Liver (tissue), 9 donors: ENCODE data around the gene DTL. TPM values are rescaled to one million over a fixed set of nuclear protein-coding genes. Genes with fewer than 3 reads are reported as not detected.

ENCODE experiments used
- DNase-seq: peaks from one replicate; pipeline ENCODE4 v3.0.0-alpha.2; 2017; ENCODE audit warnings: low spot score
- H3K27ac ChIP-seq, 2 donors: one replicate each; pipeline ENCODE4 v1.7.0; 2013; ENCODE audit warnings: inconsistent platforms in 2 of 2, low read length in 2 of 2, control low read depth in 1 of 2, low read depth in 1 of 2, mild to moderate bottlenecking in 1 of 2
- H3K27me3 ChIP-seq, 4 donors: one replicate each; pipeline versions ENCODE4 v1.6.1 to v1.7.0; 2013; ENCODE audit warnings: low read length in 3 of 4, inconsistent platforms in 1 of 4, mild to moderate bottlenecking in 1 of 4, moderate library complexity in 1 of 4; ENCODE audit not compliant: control insufficient read depth in 4 of 4, insufficient read depth in 4 of 4
- H3K36me3 ChIP-seq, 4 donors: one replicate each; pipeline versions ENCODE4 v1.6.1 to v1.7.0; 2013; ENCODE audit warnings: low read length in 3 of 4, mild to moderate bottlenecking in 3 of 4, low read depth in 1 of 4, moderate library complexity in 1 of 4; ENCODE audit not compliant: control insufficient read depth in 4 of 4, insufficient read depth in 3 of 4
- H3K4me1 ChIP-seq, 4 donors: one replicate each; pipeline versions ENCODE4 v1.6.1 to v1.7.0; 2013; ENCODE audit warnings: low read length in 3 of 4, mild to moderate bottlenecking in 3 of 4, moderate library complexity in 1 of 4; ENCODE audit not compliant: control insufficient read depth in 4 of 4, insufficient read depth in 4 of 4
- H3K4me3 ChIP-seq, 3 donors: one replicate each; pipeline versions ENCODE4 v1.6.1 to v1.7.0; 2013; ENCODE audit warnings: low read length in 3 of 3, control low read depth in 1 of 3, low read depth in 1 of 3, mild to moderate bottlenecking in 1 of 3
- H3K9ac ChIP-seq, 2 donors: one replicate each; pipeline ENCODE4 v1.7.0; 2013; ENCODE audit warnings: low read length in 2 of 2, mild to moderate bottlenecking in 2 of 2, moderate library complexity in 2 of 2, control low read depth in 1 of 2, low read depth in 1 of 2
- H3K9me3 ChIP-seq, 4 donors: one replicate each; pipeline versions ENCODE4 v1.6.1 to v1.7.0; 2013; ENCODE audit warnings: low read length in 3 of 4; ENCODE audit not compliant: control insufficient read depth in 4 of 4
- EGR1 ChIP-seq, 2 donors: IDR thresholded peaks; 2 replicates each; pipeline ENCODE4 v1.6.1; 2016 to 2018; ENCODE audit warnings: antibody characterized with exemption in 2 of 2, low read depth in 2 of 2
- FOXA1 ChIP-seq: IDR thresholded peaks from 2 replicates; pipeline ENCODE4 v1.6.1; 2016; ENCODE audit warnings: antibody characterized with exemption
- FOXA2 ChIP-seq: IDR thresholded peaks from 2 replicates; pipeline ENCODE4 v1.6.1; 2016; ENCODE audit warnings: antibody characterized with exemption
- GABPA ChIP-seq, 2 donors: IDR thresholded peaks in 1 of 2; conservative IDR thresholded peaks in 1 of 2; 2 replicates each; pipeline ENCODE4 v1.6.1; 2016; ENCODE audit warnings: antibody characterized with exemption in 2 of 2, mild to moderate bottlenecking in 1 of 2, moderate library complexity in 1 of 2
- HNF4A ChIP-seq, 2 donors: conservative IDR thresholded peaks; 2 replicates each; pipeline ENCODE4 v1.6.1; 2016; ENCODE audit warnings: antibody characterized with exemption in 2 of 2, mild to moderate bottlenecking in 2 of 2
- HNF4G ChIP-seq: IDR thresholded peaks from 2 replicates; pipeline ENCODE4 v1.6.1; 2016; ENCODE audit warnings: antibody characterized with exemption
- JUND ChIP-seq, 2 donors: IDR thresholded peaks; 2 replicates each; pipeline ENCODE4 v1.6.1; 2016; ENCODE audit warnings: antibody characterized with exemption in 2 of 2
- NR2F2 ChIP-seq: IDR thresholded peaks from 2 replicates; pipeline ENCODE4 v1.6.1; 2016; ENCODE audit warnings: antibody characterized with exemption
- RAD21 ChIP-seq, 2 donors: IDR thresholded peaks; 2 replicates each; pipeline ENCODE4 v1.6.1; 2016; ENCODE audit warnings: antibody characterized with exemption in 2 of 2, mild to moderate bottlenecking in 2 of 2
- RXRA ChIP-seq, 2 donors: IDR thresholded peaks; 2 replicates each; pipeline ENCODE4 v1.6.1; 2017 to 2018; ENCODE audit warnings: antibody characterized with exemption in 2 of 2, mild to moderate bottlenecking in 1 of 2
- SP1 ChIP-seq: IDR thresholded peaks from 2 replicates; pipeline ENCODE4 v1.6.1; 2018; ENCODE audit warnings: antibody characterized with exemption, mild to moderate bottlenecking
- TAF1 ChIP-seq: conservative IDR thresholded peaks from 2 replicates; pipeline ENCODE4 v1.6.1; 2016; ENCODE audit warnings: antibody characterized with exemption, mild to moderate bottlenecking
- YY1 ChIP-seq: IDR thresholded peaks from 2 replicates; pipeline ENCODE4 v1.6.1; 2016; ENCODE audit warnings: antibody characterized with exemption, mild to moderate bottlenecking
- WGBS: extraction: QIAGEN DNeasy Blood & Tissue Kit; methylation state at CpG from one replicate; pipeline ENCODE4 v1.1.7; 2013; 5-methylcytosine and 5-hydroxymethylcytosine counted together
- polyA plus RNA-seq, 2 donors: library from polyadenylated mRNA; stranded (reverse) in 1 of 2; unstranded in 1 of 2; fragments of 200-250 nt in 1 of 2; fragments of >200 nt in 1 of 2; fragmentation: Nextera tagmentation in 1 of 2; extraction: Ambion mirVana in 1 of 2; gene quantifications; one replicate each; pipeline versions ENCODE4 v1.2.1 to v1.2.3, GENCODE V29; 2013 to 2015
- total RNA-seq, 2 donors: library from RNA; depleted of rRNA; stranded (reverse); fragments of >200 nt; gene quantifications; one replicate each; pipeline ENCODE4 v1.2.3, GENCODE V29; 2014
- TF ChIP-seq, protein P1 (sequence below): IDR thresholded peaks from 2 replicates; pipeline ENCODE4 v1.6.1; 2016; ENCODE audit warnings: antibody characterized with exemption
- TF ChIP-seq, protein P2 (sequence below): fragments of 150-350 bp; IDR thresholded peaks from 2 replicates; pipeline ENCODE4 v1.5.1; 2017; ENCODE audit warnings: improper control_type of control experiment, low read depth, low read length; ENCODE audit not compliant: missing input control
- TF ChIP-seq, protein P3 (sequence below): IDR thresholded peaks from 2 replicates; pipeline ENCODE4 v1.6.1; 2016; ENCODE audit warnings: antibody characterized with exemption, mild to moderate bottlenecking
- TF ChIP-seq, protein P4 (sequence below): IDR thresholded peaks from 2 replicates; pipeline ENCODE4 v1.6.1; 2016; ENCODE audit warnings: antibody characterized with exemption
- donor health status: healthy.
- donor health status: healthy.
- donor health status: healthy.
- donor health status: healthy.
- donor health status: healthy.

DTL gene
- total and polyA plus RNA-seq, 4 donors, result 0.17 to 17.9 (median 0.73) TPM

DNA sequence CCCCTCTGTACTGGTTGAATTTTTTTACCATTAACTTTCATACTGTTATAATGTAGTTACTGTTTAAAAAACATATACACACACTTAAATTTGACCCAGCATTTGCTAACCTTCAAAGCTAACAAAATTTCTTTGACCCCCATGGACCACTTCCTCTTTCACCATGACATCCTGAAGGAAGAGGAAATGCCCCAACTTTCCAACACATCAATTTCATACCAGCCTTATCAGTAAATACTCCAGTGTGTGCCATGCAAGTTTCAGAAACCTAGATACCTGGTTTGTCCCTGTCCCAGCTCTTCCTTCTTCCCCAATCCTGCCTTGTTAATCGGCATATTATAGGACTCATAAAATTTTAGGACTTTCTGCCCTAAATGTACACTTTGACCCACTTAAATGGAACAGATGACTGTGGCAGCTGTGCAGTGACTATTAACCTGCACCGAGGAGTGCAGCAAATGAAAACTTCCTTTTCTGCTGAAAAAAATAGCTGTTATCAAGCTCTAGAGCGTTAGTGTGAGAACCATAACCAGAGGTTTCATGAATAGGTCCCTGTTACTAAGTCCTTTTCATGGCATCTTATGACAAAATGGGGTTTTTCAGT lies 54.1 kb downstream of the DTL start:
- Histone ChIP-seq H3K27ac (no peak overlapping the region), H3K4me3 (no peak overlapping the region), H3K9me3 (no peaks in the 10 kb centered on the region), H3K27me3 (no peaks in the 10 kb centered on the region), H3K4me1 (no peaks in the 10 kb centered on the region), H3K36me3 (peaks cover 0 to 2% (median 0%) of the 10 kb centered on the region in 4 donors), H3K9ac (no peak overlapping the region)
- WGBS, result 70% methylated on average over 3 of the region's 3 CpGs
- no peak for DNase-seq
- no peak for TF ChIP-seq GABPA (IDR thresholded peaks at IDR 0.05 in 1 of 2, conservative IDR thresholded peaks at IDR 0.05 in 1 of 2)
- TF ChIP-seq HNF4G, result no peak
- TF ChIP-seq SP1, result no peak
- no peak for TF ChIP-seq TAF1
- no peak for TF ChIP-seq FOXA2
- no peak for TF ChIP-seq FOXA1
- TF ChIP-seq HNF4A (conservative IDR thresholded peaks at IDR 0.05), result no peak
- no peak for TF ChIP-seq JUND (IDR thresholded peaks at IDR 0.05)
- TF ChIP-seq, protein P1, sequence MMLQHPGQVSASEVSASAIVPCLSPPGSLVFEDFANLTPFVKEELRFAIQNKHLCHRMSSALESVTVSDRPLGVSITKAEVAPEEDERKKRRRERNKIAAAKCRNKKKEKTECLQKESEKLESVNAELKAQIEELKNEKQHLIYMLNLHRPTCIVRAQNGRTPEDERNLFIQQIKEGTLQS, result no peak
- TF ChIP-seq, protein P2, sequence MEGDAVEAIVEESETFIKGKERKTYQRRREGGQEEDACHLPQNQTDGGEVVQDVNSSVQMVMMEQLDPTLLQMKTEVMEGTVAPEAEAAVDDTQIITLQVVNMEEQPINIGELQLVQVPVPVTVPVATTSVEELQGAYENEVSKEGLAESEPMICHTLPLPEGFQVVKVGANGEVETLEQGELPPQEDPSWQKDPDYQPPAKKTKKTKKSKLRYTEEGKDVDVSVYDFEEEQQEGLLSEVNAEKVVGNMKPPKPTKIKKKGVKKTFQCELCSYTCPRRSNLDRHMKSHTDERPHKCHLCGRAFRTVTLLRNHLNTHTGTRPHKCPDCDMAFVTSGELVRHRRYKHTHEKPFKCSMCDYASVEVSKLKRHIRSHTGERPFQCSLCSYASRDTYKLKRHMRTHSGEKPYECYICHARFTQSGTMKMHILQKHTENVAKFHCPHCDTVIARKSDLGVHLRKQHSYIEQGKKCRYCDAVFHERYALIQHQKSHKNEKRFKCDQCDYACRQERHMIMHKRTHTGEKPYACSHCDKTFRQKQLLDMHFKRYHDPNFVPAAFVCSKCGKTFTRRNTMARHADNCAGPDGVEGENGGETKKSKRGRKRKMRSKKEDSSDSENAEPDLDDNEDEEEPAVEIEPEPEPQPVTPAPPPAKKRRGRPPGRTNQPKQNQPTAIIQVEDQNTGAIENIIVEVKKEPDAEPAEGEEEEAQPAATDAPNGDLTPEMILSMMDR, result no peak
- no peak for TF ChIP-seq RAD21 (IDR thresholded peaks at IDR 0.05)

DNA sequence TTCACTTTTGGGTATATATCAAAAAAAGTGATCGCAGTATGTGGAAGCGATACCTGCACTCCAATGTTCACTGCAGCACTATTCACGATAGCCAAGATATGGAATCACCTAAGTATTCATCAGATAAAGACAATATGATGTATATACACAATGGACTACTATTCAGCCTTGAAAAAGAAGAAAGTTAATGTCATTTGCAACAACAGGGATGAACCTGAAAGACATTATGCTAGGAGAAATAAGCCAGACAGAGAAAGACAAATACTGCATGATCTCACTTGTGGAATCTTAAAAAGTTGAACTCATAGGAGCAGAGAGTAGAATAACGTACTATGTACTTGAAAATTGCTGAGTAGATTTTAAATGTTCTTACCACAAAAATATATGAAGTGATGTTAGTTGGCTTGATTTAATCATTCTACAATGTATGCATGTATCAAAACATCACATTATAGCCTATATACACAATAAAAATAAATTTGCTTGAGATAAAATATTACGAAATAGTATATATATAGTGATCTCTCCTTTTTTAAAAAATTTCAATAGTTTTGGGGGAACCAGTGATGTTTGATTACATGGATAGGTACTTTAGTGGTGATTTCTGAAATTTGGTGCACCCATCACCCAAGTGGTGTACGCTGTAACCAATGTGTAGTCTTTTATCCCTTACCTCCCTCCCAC lies 56.0 kb downstream of the DTL start:
- Histone ChIP-seq H3K27me3 (no peaks in the 10 kb centered on the region), H3K9me3 (no peaks in the 10 kb centered on the region), H3K36me3 (peaks cover 0 to 2% (median 0%) of the 10 kb centered on the region in 4 donors), H3K4me3 (no peak overlapping the region), H3K4me1 (no peaks in the 10 kb centered on the region), H3K27ac (no peak overlapping the region), H3K9ac (no peak overlapping the region)
- 82% methylated on average over 6 of the region's 6 CpGs for WGBS
- TF ChIP-seq HNF4G (no peak), SP1 (no peak), RAD21 (IDR thresholded peaks at IDR 0.05) (no peak), HNF4A (conservative IDR thresholded peaks at IDR 0.05) (no peak), EGR1 (IDR thresholded peaks at IDR 0.05; ENCODE audit: low read depth in 2 of 2) (no peak), NR2F2 (no peak), FOXA1 (no peak), RXRA (IDR thresholded peaks at IDR 0.05) (no peak), GABPA (IDR thresholded peaks at IDR 0.05 in 1 of 2, conservative IDR thresholded peaks at IDR 0.05 in 1 of 2) (no peak), JUND (IDR thresholded peaks at IDR 0.05) (no peak), YY1 (no peak), FOXA2 (no peak), TAF1 (no peak)
- TF ChIP-seq, protein P2, result no peak
- TF ChIP-seq, protein P3, sequence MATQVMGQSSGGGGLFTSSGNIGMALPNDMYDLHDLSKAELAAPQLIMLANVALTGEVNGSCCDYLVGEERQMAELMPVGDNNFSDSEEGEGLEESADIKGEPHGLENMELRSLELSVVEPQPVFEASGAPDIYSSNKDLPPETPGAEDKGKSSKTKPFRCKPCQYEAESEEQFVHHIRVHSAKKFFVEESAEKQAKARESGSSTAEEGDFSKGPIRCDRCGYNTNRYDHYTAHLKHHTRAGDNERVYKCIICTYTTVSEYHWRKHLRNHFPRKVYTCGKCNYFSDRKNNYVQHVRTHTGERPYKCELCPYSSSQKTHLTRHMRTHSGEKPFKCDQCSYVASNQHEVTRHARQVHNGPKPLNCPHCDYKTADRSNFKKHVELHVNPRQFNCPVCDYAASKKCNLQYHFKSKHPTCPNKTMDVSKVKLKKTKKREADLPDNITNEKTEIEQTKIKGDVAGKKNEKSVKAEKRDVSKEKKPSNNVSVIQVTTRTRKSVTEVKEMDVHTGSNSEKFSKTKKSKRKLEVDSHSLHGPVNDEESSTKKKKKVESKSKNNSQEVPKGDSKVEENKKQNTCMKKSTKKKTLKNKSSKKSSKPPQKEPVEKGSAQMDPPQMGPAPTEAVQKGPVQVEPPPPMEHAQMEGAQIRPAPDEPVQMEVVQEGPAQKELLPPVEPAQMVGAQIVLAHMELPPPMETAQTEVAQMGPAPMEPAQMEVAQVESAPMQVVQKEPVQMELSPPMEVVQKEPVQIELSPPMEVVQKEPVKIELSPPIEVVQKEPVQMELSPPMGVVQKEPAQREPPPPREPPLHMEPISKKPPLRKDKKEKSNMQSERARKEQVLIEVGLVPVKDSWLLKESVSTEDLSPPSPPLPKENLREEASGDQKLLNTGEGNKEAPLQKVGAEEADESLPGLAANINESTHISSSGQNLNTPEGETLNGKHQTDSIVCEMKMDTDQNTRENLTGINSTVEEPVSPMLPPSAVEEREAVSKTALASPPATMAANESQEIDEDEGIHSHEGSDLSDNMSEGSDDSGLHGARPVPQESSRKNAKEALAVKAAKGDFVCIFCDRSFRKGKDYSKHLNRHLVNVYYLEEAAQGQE, result no peak
- TF ChIP-seq, protein P1, result no peak
- TF ChIP-seq, protein P4, sequence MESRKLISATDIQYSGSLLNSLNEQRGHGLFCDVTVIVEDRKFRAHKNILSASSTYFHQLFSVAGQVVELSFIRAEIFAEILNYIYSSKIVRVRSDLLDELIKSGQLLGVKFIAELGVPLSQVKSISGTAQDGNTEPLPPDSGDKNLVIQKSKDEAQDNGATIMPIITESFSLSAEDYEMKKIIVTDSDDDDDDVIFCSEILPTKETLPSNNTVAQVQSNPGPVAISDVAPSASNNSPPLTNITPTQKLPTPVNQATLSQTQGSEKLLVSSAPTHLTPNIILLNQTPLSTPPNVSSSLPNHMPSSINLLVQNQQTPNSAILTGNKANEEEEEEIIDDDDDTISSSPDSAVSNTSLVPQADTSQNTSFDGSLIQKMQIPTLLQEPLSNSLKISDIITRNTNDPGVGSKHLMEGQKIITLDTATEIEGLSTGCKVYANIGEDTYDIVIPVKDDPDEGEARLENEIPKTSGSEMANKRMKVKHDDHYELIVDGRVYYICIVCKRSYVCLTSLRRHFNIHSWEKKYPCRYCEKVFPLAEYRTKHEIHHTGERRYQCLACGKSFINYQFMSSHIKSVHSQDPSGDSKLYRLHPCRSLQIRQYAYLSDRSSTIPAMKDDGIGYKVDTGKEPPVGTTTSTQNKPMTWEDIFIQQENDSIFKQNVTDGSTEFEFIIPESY, result no peak
- DNase-seq, result no peak
